ENCODE measurements around the gene EMP2. TPM values are rescaled to one million over a fixed set of nuclear protein-coding genes. Genes with fewer than 3 reads are reported as not detected.

EMP2 gene
- total RNA-seq, 1 experiment from 2014 or later = 198 TPM

DNA sequence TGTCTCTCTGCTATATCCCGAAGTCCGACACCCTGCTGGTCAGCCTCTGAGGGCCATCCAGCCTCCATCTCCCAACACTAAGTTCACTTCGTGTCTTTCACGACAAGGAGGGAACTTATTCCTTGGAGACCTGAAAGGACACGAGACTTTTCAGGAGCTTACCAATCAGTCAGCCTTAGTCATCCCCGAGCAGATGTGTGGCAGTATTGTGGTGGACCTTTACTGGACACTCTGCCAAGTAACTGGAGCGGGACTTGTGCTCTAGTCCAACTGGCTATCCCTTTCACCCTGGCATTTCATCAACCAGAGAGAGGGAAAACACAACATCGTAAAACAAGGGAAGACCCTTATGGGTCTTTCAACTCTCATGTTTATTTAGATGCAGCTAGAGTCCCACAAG is 87.1 kb downstream of the EMP2 start:
- peaks cover 33% of the 10 kb centered on the region for H3K9me3 Mint-ChIP-seq (ENCODE audit: unreplicated experiment)
- Histone ChIP-seq H3K9me3 (0 out of 2 replicates have a peak, but pooled peaks cover 9% of the 10 kb centered on the region), H3K36me3 (ENCODE audit: control insufficient read depth, insufficient read depth, low read length) (no peaks in the 10 kb centered on the region), H3K27me3 (replicated peaks; ENCODE audit: control insufficient read depth, insufficient read depth, low read length) (no peaks in the 10 kb centered on the region), H3K4me1 (no peaks in the 10 kb centered on the region), H3K4me3 (ENCODE audit: low read depth, low read length) (no peak overlapping the region)
- BruUV-seq (replicated peaks) = no TSS peak
- no peaks in the 10 kb centered on the region for H3K27me3 Mint-ChIP-seq (ENCODE audit: insufficient read depth, unreplicated experiment)
- no peak overlapping the region for H3K27ac Mint-ChIP-seq (ENCODE audit: unreplicated experiment)
- POLR2A ChIA-PET = no interaction called here
- intact Hi-C loops (cut with micrococcal nuclease; ENCODE audit: unreplicated experiment) = no loop called here
- DNase-seq = no peak
- peaks cover 33% of the 10 kb centered on the region for H3K36me3 Mint-ChIP-seq (ENCODE audit: insufficient read depth, unreplicated experiment)
- CTCF ChIA-PET = no interaction called here
- no peak for TF ChIP-seq CTCF (IDR thresholded peaks at IDR 0.05; ENCODE audit: insufficient read depth in 1 of 2, low read depth in 1 of 2, low read length in 1 of 2, severe bottlenecking in 1 of 2, unreplicated experiment in 1 of 2)
- no peaks in the 10 kb centered on the region for H3K4me1 Mint-ChIP-seq (ENCODE audit: low read depth, unreplicated experiment)
- no peak overlapping the region for H3K4me3 Mint-ChIP-seq (ENCODE audit: unreplicated experiment)

- no peak for DNase-seq
- Mint-ChIP-seq H3K36me3 (ENCODE audit: insufficient read depth, unreplicated experiment) (peaks cover 17% of the 10 kb centered on the region), H3K4me1 (ENCODE audit: low read depth, unreplicated experiment) (no peaks in the 10 kb centered on the region), H3K27ac (ENCODE audit: unreplicated experiment) (no peak overlapping the region), H3K27me3 (ENCODE audit: insufficient read depth, unreplicated experiment) (no peaks in the 10 kb centered on the region), H3K4me3 (ENCODE audit: unreplicated experiment) (no peak overlapping the region), H3K9me3 (ENCODE audit: unreplicated experiment) (peaks cover 43% of the 10 kb centered on the region)
- no peaks in the 10 kb centered on the region for H3K27me3 ChIP-seq (replicated peaks; ENCODE audit: control insufficient read depth, insufficient read depth, low read length)
- H3K9me3 ChIP-seq = peaks cover 13% of the 10 kb centered on the region; the same call in 1 of the 2 replicates
- H3K36me3 ChIP-seq (ENCODE audit: control insufficient read depth, insufficient read depth, low read length) = no peaks in the 10 kb centered on the region
- no TSS peak for BruUV-seq (replicated peaks)
- intact Hi-C loops (cut with micrococcal nuclease; ENCODE audit: unreplicated experiment) = no loop called here
- POLR2A ChIA-PET = no interaction called here
- no peak overlapping the region for H3K4me3 ChIP-seq (ENCODE audit: low read depth, low read length)
- H3K4me1 ChIP-seq = no peaks in the 10 kb centered on the region
- no peak for TF ChIP-seq CTCF (IDR thresholded peaks at IDR 0.05; ENCODE audit: insufficient read depth in 1 of 2, low read depth in 1 of 2, low read length in 1 of 2, severe bottlenecking in 1 of 2, unreplicated experiment in 1 of 2)
- CTCF ChIA-PET = no interaction called here
Measured at GRCh38 chr16:10490141-10490540, 90.3 kb downstream of the EMP2 start.

- no peak for DNase-seq
- Mint-ChIP-seq H3K27ac (ENCODE audit: unreplicated experiment) (peak overlapping the region; percentile 67), H3K27me3 (ENCODE audit: insufficient read depth, unreplicated experiment) (no peaks in the 10 kb centered on the region), H3K36me3 (ENCODE audit: insufficient read depth, unreplicated experiment) (peaks cover 4% of the 10 kb centered on the region), H3K4me3 (ENCODE audit: unreplicated experiment) (no peak overlapping the region), H3K9me3 (ENCODE audit: unreplicated experiment) (peaks cover 36% of the 10 kb centered on the region), H3K4me1 (ENCODE audit: low read depth, unreplicated experiment) (no peaks in the 10 kb centered on the region)
- TF ChIP-seq CTCF (IDR thresholded peaks at IDR 0.05; ENCODE audit: insufficient read depth in 1 of 2, low read depth in 1 of 2, low read length in 1 of 2, severe bottlenecking in 1 of 2, unreplicated experiment in 1 of 2) = no peak
- ChIA-PET CTCF (no interaction called here), POLR2A (no interaction called here)
- peaks cover 9% of the 10 kb centered on the region; the same call in 1 of the 2 replicates for H3K9me3 ChIP-seq
- no peaks in the 10 kb centered on the region for H3K4me1 ChIP-seq
- no peaks in the 10 kb centered on the region for H3K27me3 ChIP-seq (replicated peaks; ENCODE audit: control insufficient read depth, insufficient read depth, low read length)
- intact Hi-C loops (cut with micrococcal nuclease; ENCODE audit: unreplicated experiment) = no loop called here
- no peak overlapping the region for H3K4me3 ChIP-seq (ENCODE audit: low read depth, low read length)
- no TSS peak for BruUV-seq (replicated peaks)
- H3K36me3 ChIP-seq (ENCODE audit: control insufficient read depth, insufficient read depth, low read length) = no peaks in the 10 kb centered on the region
Measured at GRCh38 chr16:10485698-10486382, 94.6 kb downstream of the EMP2 start.

Measured in Caco-2 (cell line).